Epithelial cell of proximal tubule (primary cell): ENCODE data around the gene SSH2. TPM values are rescaled to one million over a fixed set of nuclear protein-coding genes. Genes with fewer than 3 reads are reported as not detected.
A peak's percentile ranks its signal among the peaks of the same experiment; 100 is the strongest.
"Not testable (repeated sequence)": the region's sequence is repeated elsewhere in the genome, so short reads cannot be mapped to it uniquely, and the experiment has no call there.

ENCODE experiments used
- DNase-seq: peaks from one replicate; pipeline ENCODE4 v3.0.0-alpha.2; 2011; ENCODE audit warnings: low read depth
- H3K4me3 ChIP-seq: 2 replicates; pipeline ENCODE4 v1.5.1; 2011; ENCODE audit warnings: low read depth, mild to moderate bottlenecking, low read length
- total RNA-seq: library from RNA; depleted of rRNA; stranded (reverse); fragments of >200 nt; gene quantifications from 2 replicates; pipeline ENCODE4 v1.2.3, GENCODE V29; 2015
- TF ChIP-seq, protein P1 (sequence below): conservative IDR thresholded peaks from 2 replicates; pipeline ENCODE4 v1.5.1; 2012; ENCODE audit warnings: low read depth, mild to moderate bottlenecking, low read length

SSH2 gene
- total RNA-seq, 1 donor from 2014 or later: 15.2 TPM

DNA sequence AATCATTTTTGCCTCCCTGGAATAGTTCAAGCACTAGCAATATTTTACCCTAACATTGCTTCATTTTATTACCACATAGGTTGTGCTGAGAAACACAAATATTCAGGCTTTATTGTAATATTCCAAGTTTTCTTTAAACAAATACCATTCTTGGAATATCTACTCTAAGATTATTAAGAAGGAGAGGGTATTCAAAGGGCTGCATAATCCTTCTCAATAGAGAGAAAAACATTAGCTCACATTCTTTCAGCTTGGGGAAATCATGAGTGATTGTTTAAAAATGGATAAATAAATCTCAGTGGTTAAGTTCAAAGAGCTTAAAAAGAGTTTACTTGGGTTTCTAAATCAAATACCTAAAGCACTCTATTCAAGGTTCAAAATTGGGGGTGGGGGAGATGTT is 195.4 kb downstream of the SSH2 start:
- no peak for DNase-seq
- TF ChIP-seq, protein P1, sequence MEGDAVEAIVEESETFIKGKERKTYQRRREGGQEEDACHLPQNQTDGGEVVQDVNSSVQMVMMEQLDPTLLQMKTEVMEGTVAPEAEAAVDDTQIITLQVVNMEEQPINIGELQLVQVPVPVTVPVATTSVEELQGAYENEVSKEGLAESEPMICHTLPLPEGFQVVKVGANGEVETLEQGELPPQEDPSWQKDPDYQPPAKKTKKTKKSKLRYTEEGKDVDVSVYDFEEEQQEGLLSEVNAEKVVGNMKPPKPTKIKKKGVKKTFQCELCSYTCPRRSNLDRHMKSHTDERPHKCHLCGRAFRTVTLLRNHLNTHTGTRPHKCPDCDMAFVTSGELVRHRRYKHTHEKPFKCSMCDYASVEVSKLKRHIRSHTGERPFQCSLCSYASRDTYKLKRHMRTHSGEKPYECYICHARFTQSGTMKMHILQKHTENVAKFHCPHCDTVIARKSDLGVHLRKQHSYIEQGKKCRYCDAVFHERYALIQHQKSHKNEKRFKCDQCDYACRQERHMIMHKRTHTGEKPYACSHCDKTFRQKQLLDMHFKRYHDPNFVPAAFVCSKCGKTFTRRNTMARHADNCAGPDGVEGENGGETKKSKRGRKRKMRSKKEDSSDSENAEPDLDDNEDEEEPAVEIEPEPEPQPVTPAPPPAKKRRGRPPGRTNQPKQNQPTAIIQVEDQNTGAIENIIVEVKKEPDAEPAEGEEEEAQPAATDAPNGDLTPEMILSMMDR: no peak
- H3K4me3 ChIP-seq: no peak overlapping the region

DNA sequence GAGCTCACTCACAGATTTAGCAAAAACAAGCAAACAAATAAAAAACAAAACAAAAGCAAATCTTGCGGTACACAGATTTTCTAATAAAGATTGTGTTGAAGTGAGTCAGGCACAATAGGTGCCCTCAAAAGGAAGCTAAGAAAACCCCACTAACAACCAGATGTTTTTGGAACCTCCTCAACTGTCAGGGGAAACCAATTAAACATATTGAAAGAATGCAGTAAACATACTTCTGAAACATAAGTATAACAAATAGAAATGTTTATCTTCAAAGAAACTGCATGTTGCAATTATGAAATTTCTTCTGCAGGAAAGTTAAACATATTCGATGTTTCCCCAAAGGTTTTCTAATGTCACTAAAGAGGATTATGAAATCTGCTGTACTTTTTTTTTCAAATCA is 196.9 kb downstream of the SSH2 start:
- no peak for DNase-seq
- no peak overlapping the region for H3K4me3 ChIP-seq
- TF ChIP-seq, protein P1: no peak

DNA sequence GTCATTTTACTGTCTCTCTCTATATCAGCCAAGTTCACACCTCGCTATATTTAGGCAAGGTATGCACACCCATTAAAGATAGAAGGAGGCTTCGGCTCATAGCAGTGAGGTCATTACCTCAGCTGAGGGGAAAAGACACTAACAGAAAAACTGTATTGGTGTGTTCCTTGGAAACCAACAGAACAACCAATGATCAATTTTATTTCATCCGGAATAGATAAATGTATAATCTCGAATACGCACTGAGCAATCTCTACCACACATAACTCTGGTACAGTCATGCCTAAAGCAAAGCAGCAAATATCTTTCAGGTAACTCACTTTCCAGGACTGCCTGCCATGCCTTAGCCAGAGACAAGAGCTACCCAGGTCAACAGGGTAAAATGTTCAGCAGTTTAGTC is 197.4 kb downstream of the SSH2 start:
- H3K4me3 ChIP-seq: no peak overlapping the region
- DNase-seq: peak; percentile 95
- TF ChIP-seq, protein P1: no peak

GRCh38 chr17:29732209-29732608 is 197.8 kb downstream of the SSH2 start:
- no peak overlapping the region for H3K4me3 ChIP-seq
- DNase-seq: no peak
- TF ChIP-seq, protein P1: no peak

DNA sequence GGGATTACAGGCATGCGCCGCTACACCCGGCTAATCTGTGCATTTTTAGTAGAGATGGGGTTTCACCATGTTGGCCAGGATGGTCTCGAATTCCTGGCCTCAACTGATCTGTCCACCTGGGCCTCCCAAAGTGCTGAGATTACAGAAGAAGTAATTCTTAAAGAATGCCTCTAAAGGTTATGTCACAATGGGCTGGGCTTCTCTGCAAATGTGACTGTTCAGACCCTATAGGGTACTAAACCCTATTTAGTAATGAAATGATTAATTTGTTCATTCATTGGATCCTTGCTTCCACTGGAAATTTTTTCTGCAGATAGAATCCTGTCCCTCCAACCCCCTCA is 198.5 kb downstream of the SSH2 start:
- no peak overlapping the region for H3K4me3 ChIP-seq
- TF ChIP-seq, protein P1: no peak
- DNase-seq: no peak

DNA sequence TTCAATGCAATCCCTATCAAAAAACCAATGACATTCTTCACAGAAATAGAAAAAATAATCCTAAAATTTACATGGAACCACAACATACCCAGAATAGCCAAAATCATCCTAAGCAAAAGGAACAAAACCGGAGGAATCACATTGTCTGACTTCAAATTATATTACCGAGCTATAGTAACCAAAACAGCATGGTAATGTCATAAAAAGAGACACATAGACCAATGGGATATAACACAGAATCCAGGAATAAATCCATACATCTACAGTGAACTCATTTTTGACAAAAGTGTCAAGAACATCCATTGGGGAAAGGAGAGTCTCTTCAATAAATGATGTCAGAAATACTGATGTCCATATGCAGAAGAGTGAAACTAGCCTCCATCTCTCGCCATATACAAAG is 201.5 kb downstream of the SSH2 start:
- TF ChIP-seq, protein P1: no peak
- no peak for DNase-seq

GRCh38 chr17:29726715-29727252 is 203.2 kb downstream of the SSH2 start:
- TF ChIP-seq, protein P1: no peak
- no peak for DNase-seq
- H3K4me3 ChIP-seq: no peak overlapping the region

More for the DNA sequence above, 201.5 kb downstream of the SSH2 start:
- no peak overlapping the region for H3K4me3 ChIP-seq

GRCh38 chr17:29725408-29725807 is 204.6 kb downstream of the SSH2 start:
- H3K4me3 ChIP-seq, DNase-seq: not testable (repeated sequence)
